Epithelial cell of esophagus (primary cell): ENCODE measurements around the gene NHLH1.

Experiments
- DNase-seq: peaks from one replicate; pipeline ENCODE4 v3.0.0; 2010; ENCODE audit warnings: low read depth
- H3K4me3 ChIP-seq: 2 replicates; pipeline ENCODE4 v1.5.1; 2011; ENCODE audit warnings: mild to moderate bottlenecking, low read length, control low read depth
- CTCF ChIP-seq: IDR thresholded peaks from 2 replicates; pipeline ENCODE4 v1.5.1; 2011; ENCODE audit warnings: low read depth, mild to moderate bottlenecking, low read length, control low read depth, inconsistent platforms; ENCODE audit not compliant: insufficient read depth; ENCODE audit errors: missing control alignments

NHLH1 gene

GRCh38 chr1:160404094-160404493, 37.2 kb downstream of the NHLH1 start:
- DNase-seq, result no peak
- H3K4me3 ChIP-seq, result peak overlapping the region; percentile 31
- TF ChIP-seq CTCF, result no peak

- H3K4me3 ChIP-seq, result peak overlapping the region; percentile 31
- TF ChIP-seq CTCF, result no peak
- DNase-seq, result no peak
Observed at GRCh38 chr1:160405331-160405877, 38.5 kb downstream of the NHLH1 start.

GRCh38 chr1:160406131-160406968, 39.5 kb downstream of the NHLH1 start:
- DNase-seq, result peak; percentile 76
- H3K4me3 ChIP-seq, result peak overlapping the region; percentile 31
- TF ChIP-seq CTCF, result no peak

- peak overlapping the region; percentile 47 for H3K4me3 ChIP-seq
- no peak for TF ChIP-seq CTCF
- peak; percentile 96 for DNase-seq
Observed at GRCh38 chr1:160407839-160408801, 41.2 kb downstream of the NHLH1 start.

GRCh38 chr1:160408864-160409263, 42.0 kb downstream of the NHLH1 start:
- DNase-seq, result no peak
- TF ChIP-seq CTCF, result no peak
- H3K4me3 ChIP-seq, result peak overlapping the region; percentile 47

- no peak for TF ChIP-seq CTCF
- DNase-seq, result no peak
- H3K4me3 ChIP-seq, result no peak overlapping the region
Observed at GRCh38 chr1:160409486-160409885, 42.6 kb downstream of the NHLH1 start.
